Sigmoid colon (tissue), 7 donors: ENCODE results near the gene TBL3. TPM values are rescaled to one million over a fixed set of nuclear protein-coding genes. Genes with fewer than 3 reads are reported as not detected.
"Not testable (repeated sequence)": the region's sequence is repeated elsewhere in the genome, so short reads cannot be mapped to it uniquely, and the experiment has no call there.

Experiments
- DNase-seq: peaks from one replicate; pipeline ENCODE4 v3.0.0-alpha.2; 2019
- H3K27ac ChIP-seq, 4 donors: fragments of 200-600 bp; sonication (generic); one replicate each; pipeline ENCODE4 v1.5.1; 2016 to 2019; ENCODE audit warnings: mild to moderate bottlenecking in 1 of 4
- H3K27me3 ChIP-seq, 3 donors: fragments of 200-600 bp; sonication (generic); one replicate each; pipeline ENCODE4 v1.5.1; 2019; ENCODE audit warnings: mild to moderate bottlenecking in 1 of 3
- H3K36me3 ChIP-seq, 4 donors: fragments of 200-600 bp; sonication (generic); one replicate each; pipeline ENCODE4 v1.5.1; 2016 to 2019
- H3K4me1 ChIP-seq, 4 donors: fragments of 200-600 bp; sonication (generic); one replicate each; pipeline ENCODE4 v1.5.1; 2017 to 2019
- H3K4me3 ChIP-seq, 4 donors: fragments of 200-600 bp; sonication (generic); one replicate each; pipeline ENCODE4 v1.5.1; 2017 to 2019; ENCODE audit warnings: mild to moderate bottlenecking in 2 of 4, moderate library complexity in 1 of 4
- H3K9me3 ChIP-seq, 4 donors: fragments of 200-600 bp in 3 of 4; sonication (generic) in 3 of 4; one replicate each; pipeline versions ENCODE4 v1.5.1 to v1.6.1; 2013 to 2019
- CTCF ChIP-seq, 4 experiments: fragments of 450-650 bp in 3 of 4; fragments of 200-600 bp in 1 of 4; IDR thresholded peaks; one replicate each; pipeline ENCODE4 v1.5.1; 2016 to 2019; ENCODE audit warnings: antibody characterized with exemption in 4 of 4, mild to moderate bottlenecking in 3 of 4, moderate library complexity in 2 of 4
- EP300 ChIP-seq, 4 donors: sonication (generic); formaldehyde crosslinking; IDR thresholded peaks; one replicate each; pipeline ENCODE4 v1.6.1; 2017; ENCODE audit warnings: antibody characterized with exemption in 4 of 4
- POLR2A ChIP-seq, 2 donors: fragments of 450-650 bp; IDR thresholded peaks; one replicate each; pipeline ENCODE4 v1.6.1; 2016; ENCODE audit warnings: antibody characterized with exemption in 2 of 2, mild to moderate bottlenecking in 2 of 2, moderate library complexity in 2 of 2
- POLR2AphosphoS5 ChIP-seq, 4 donors: sonication (generic); formaldehyde crosslinking; IDR thresholded peaks; one replicate each; pipeline ENCODE4 v1.6.1; 2017; ENCODE audit warnings: antibody characterized with exemption in 4 of 4
- WGBS, 2 donors: extraction: QIAGEN DNeasy Blood & Tissue Kit; methylation state at CpG; one replicate each; pipeline ENCODE4 v1.1.7; 2013; 5-methylcytosine and 5-hydroxymethylcytosine counted together
- intact Hi-C: fragments of 100-400 bp; cut with DNase I; formaldehyde crosslinking; loops from one replicate; pipeline ENCODE4 v1.15.1; 2023
- polyA plus RNA-seq, 3 donors: library from polyadenylated mRNA; stranded (reverse); fragments of 200-250 nt; gene quantifications; one replicate each; pipeline ENCODE4 v1.2.3, GENCODE V29; 2013
- total RNA-seq, 4 donors: library from RNA; depleted of rRNA; stranded (reverse); fragments of >200 nt; gene quantifications; one replicate each; pipeline ENCODE4 v1.1.0, GENCODE V29; 2016
- donor health status: healthy with polysubstance abuse.
- donor health status: Bipolar disorder and iron deficiency.
- donor health status: healthy.

TBL3 gene
- total and polyA plus RNA-seq, 7 donors: 14.3 to 37.4 (median 25.4) TPM

GRCh38 chr16:2008009-2008526 lies 36.2 kb downstream of the TBL3 start:
- TF ChIP-seq POLR2AphosphoS5 (IDR thresholded peaks at IDR 0.05) (no peak), POLR2A (IDR thresholded peaks at IDR 0.05) (no peak), EP300 (IDR thresholded peaks at IDR 0.05) (no peak), CTCF (IDR thresholded peaks at IDR 0.05) (no peak)
- Histone ChIP-seq H3K36me3 (peaks cover 0 to 5% (median 2%) of the 10 kb centered on the region in 4 donors), H3K4me1 (peaks cover 0 to 73% (median 61%) of the 10 kb centered on the region in 4 donors), H3K27ac (peak overlapping the region in 3 of 4 donors; percentile 78 to 97 (median 89)), H3K9me3 (no peaks in the 10 kb centered on the region), H3K4me3 (peak overlapping the region in 3 of 4 donors; percentile 74 to 99 (median 80)), H3K27me3 (no peaks in the 10 kb centered on the region)
- intact Hi-C loops: no loop called here
- 8 to 28% methylated on average over 15 of the region's 15 CpGs for WGBS, 2 donors
- no peak for DNase-seq

GRCh38 chr16:2008631-2009163 lies 36.8 kb downstream of the TBL3 start:
- no peak for TF ChIP-seq POLR2AphosphoS5 (IDR thresholded peaks at IDR 0.05)
- TF ChIP-seq CTCF (IDR thresholded peaks at IDR 0.05): no peak
- TF ChIP-seq EP300 (IDR thresholded peaks at IDR 0.05): no peak
- TF ChIP-seq POLR2A (IDR thresholded peaks at IDR 0.05): no peak
- H3K4me1 ChIP-seq: peaks cover 0 to 67% (median 59%) of the 10 kb centered on the region in 4 donors
- WGBS, 2 donors: 1 to 2% methylated on average over 23 of the region's 23 CpGs
- DNase-seq: no peak
- H3K36me3 ChIP-seq: no peaks in the 10 kb centered on the region
- peak overlapping the region; percentile 78 to 97 (median 92) for H3K27ac ChIP-seq
- peak overlapping the region; percentile 55 to 99 (median 77) for H3K4me3 ChIP-seq
- intact Hi-C loops: no loop called here
- H3K27me3 ChIP-seq: no peaks in the 10 kb centered on the region
- H3K9me3 ChIP-seq: no peaks in the 10 kb centered on the region

- Histone ChIP-seq H3K36me3 (no peaks in the 10 kb centered on the region), H3K27ac (peak overlapping the region; percentile 78 to 97 (median 92)), H3K27me3 (no peaks in the 10 kb centered on the region), H3K4me1 (peaks cover 0 to 62% (median 53%) of the 10 kb centered on the region in 4 donors), H3K9me3 (no peaks in the 10 kb centered on the region), H3K4me3 (peak overlapping the region; percentile 55 to 99 (median 77))
- 1% methylated on average over 55 of the region's 55 CpGs for WGBS, 2 donors
- TF ChIP-seq EP300 (IDR thresholded peaks at IDR 0.05) (no peak), POLR2AphosphoS5 (IDR thresholded peaks at IDR 0.05) (no peak), CTCF (IDR thresholded peaks at IDR 0.05) (no peak), POLR2A (IDR thresholded peaks at IDR 0.05) (no peak)
- intact Hi-C loops: no loop called here
- DNase-seq: no peak
Observed at GRCh38 chr16:2009164-2009711, 37.4 kb downstream of the TBL3 start.

- 2 to 4% methylated on average over 52 of the region's 52 CpGs for WGBS, 2 donors
- H3K9me3 ChIP-seq: no peaks in the 10 kb centered on the region
- H3K27ac ChIP-seq: peak within 1 kb of the TSS; percentile 78 to 97 (median 92)
- peaks cover 0 to 54% (median 46%) of the 10 kb centered on the region in 4 donors for H3K4me1 ChIP-seq
- H3K36me3 ChIP-seq: no peaks in the 10 kb centered on the region
- TF ChIP-seq CTCF (IDR thresholded peaks at IDR 0.05): no peak
- TF ChIP-seq POLR2AphosphoS5 (IDR thresholded peaks at IDR 0.05): peak; percentile 85 to 96 (median 92)
- TF ChIP-seq POLR2A (IDR thresholded peaks at IDR 0.05): peak; percentile 92 to 95
- intact Hi-C loops: no loop called here
- H3K4me3 ChIP-seq: peak within 1 kb of the TSS; percentile 55 to 99 (median 77)
- DNase-seq: peak; percentile 91
- H3K27me3 ChIP-seq: no peaks in the 10 kb centered on the region
Observed at GRCh38 chr16:2009791-2010510, 38.1 kb downstream of the TBL3 start, which contains the start of gene ZNF598. Gene ZNF598 (minus strand): TSS chr16:2009821.

GRCh38 chr16:2011726-2012125 lies 39.9 kb downstream of the TBL3 start:
- H3K4me3 ChIP-seq, H3K36me3 ChIP-seq, H3K27me3 ChIP-seq, intact Hi-C loops, H3K27ac ChIP-seq, DNase-seq, H3K9me3 ChIP-seq: not testable (repeated sequence)
- 89 to 91% methylated on average over 9 of the region's 9 CpGs for WGBS, 2 donors
- H3K4me1 ChIP-seq: peaks cover 0 to 37% (median 31%) of the 10 kb centered on the region in 4 donors
